Gastroesophageal sphincter (tissue), 4 donors: Measurements from ENCODE around the gene FBXO4. TPM values are rescaled to one million over a fixed set of nuclear protein-coding genes. Genes with fewer than 3 reads are reported as not detected.

Experiments
- ATAC-seq: fragments of 150-250 bp; one replicate; pipeline ENCODE4 v1.9.1; 2016; ENCODE audit warnings: mild to moderate bottlenecking, moderate library complexity
- H3K27ac ChIP-seq, 4 donors: fragments of 200-600 bp; sonication (generic) in 3 of 4; 1 replicate in 3 of 4; 2 replicates in 1 of 4; pipeline ENCODE4 v1.5.1; 2016 to 2019
- H3K27me3 ChIP-seq: fragments of 200-600 bp; sonication (generic); one replicate; pipeline ENCODE4 v1.5.1; 2019
- H3K36me3 ChIP-seq, 2 donors: fragments of 200-600 bp; sonication (generic); one replicate each; pipeline ENCODE4 v1.5.1; 2019; ENCODE audit warnings: control low read depth in 1 of 2
- H3K4me1 ChIP-seq, 3 donors: fragments of 200-600 bp; sonication (generic); 1 replicate in 2 of 3; 2 replicates in 1 of 3; pipeline ENCODE4 v1.5.1; 2016 to 2019; ENCODE audit warnings: control low read depth in 2 of 3
- H3K4me3 ChIP-seq, 2 donors: fragments of 200-600 bp; sonication (generic); one replicate each; pipeline ENCODE4 v1.5.1; 2019; ENCODE audit warnings: mild to moderate bottlenecking in 1 of 2, moderate library complexity in 1 of 2
- H3K9me3 ChIP-seq, 3 donors: fragments of 200-600 bp; sonication (generic); one replicate each; pipeline ENCODE4 v1.5.1; 2017 to 2019; ENCODE audit warnings: control low read depth in 2 of 3
- CTCF ChIP-seq, 4 experiments: fragments of 200-600 bp in 2 of 4; fragments of 450-650 bp in 2 of 4; sonication (generic) in 1 of 4; IDR thresholded peaks; one replicate each; pipeline ENCODE4 v1.5.1; 2017 to 2019; ENCODE audit warnings: antibody characterized with exemption in 4 of 4, mild to moderate bottlenecking in 2 of 4, moderate library complexity in 2 of 4
- EP300 ChIP-seq: sonication (generic); formaldehyde crosslinking; IDR thresholded peaks from one replicate; pipeline ENCODE4 v1.6.1; 2017; ENCODE audit warnings: antibody characterized with exemption, mild to moderate bottlenecking
- POLR2A ChIP-seq, 2 donors: fragments of 450-650 bp; IDR thresholded peaks; one replicate each; pipeline ENCODE4 v1.6.1; 2017; ENCODE audit warnings: antibody characterized with exemption in 2 of 2, mild to moderate bottlenecking in 2 of 2, moderate library complexity in 1 of 2
- POLR2AphosphoS5 ChIP-seq: sonication (generic); formaldehyde crosslinking; IDR thresholded peaks from one replicate; pipeline ENCODE4 v1.6.1; 2017; ENCODE audit warnings: antibody characterized with exemption
- WGBS, 2 donors: methylation state at CpG; one replicate each; pipeline ENCODE4 v1.1.5; 2018; ENCODE audit warnings: low coverage in 1 of 2; 5-methylcytosine and 5-hydroxymethylcytosine counted together
- total RNA-seq, 4 donors: library from RNA; depleted of rRNA; stranded (reverse); fragments of >200 nt; gene quantifications; one replicate each; pipeline ENCODE4 v1.1.0, GENCODE V29; 2016

The FBXO4 gene
- total RNA-seq, 4 donors from 2014 or later: 6.3 to 9.6 (median 7.9) TPM

DNA sequence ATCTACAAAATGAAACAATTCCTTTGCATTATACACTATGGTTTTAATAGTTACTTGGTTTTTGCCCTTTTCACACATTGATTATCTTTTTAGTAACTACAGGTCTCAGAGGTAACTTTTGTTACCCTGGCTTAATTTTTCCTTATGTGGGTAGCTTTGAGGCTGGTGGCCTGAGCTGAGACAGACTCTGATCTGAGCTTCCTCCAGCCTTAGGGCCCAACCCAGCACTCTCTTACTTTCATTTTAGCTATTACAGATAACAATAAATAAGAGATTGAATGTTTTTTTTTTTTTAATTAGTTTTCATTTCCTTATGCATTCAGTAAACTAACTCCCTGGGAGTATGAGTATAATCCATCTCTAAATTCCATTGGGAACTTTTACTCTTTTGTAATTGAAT is 39.8 kb upstream of the FBXO4 start:
- no peak overlapping the region for H3K27ac ChIP-seq
- no peaks in the 10 kb centered on the region for H3K4me1 ChIP-seq
- peaks cover 7% of the 10 kb centered on the region for H3K27me3 ChIP-seq
- no peak for ATAC-seq
- no peaks in the 10 kb centered on the region for H3K9me3 ChIP-seq
- no peak overlapping the region for H3K4me3 ChIP-seq
- TF ChIP-seq POLR2A (IDR thresholded peaks at IDR 0.05): no peak
- no peak for TF ChIP-seq POLR2AphosphoS5
- TF ChIP-seq CTCF (IDR thresholded peaks at IDR 0.05): no peak
- no peak for TF ChIP-seq EP300
- no peaks in the 10 kb centered on the region for H3K36me3 ChIP-seq

DNA sequence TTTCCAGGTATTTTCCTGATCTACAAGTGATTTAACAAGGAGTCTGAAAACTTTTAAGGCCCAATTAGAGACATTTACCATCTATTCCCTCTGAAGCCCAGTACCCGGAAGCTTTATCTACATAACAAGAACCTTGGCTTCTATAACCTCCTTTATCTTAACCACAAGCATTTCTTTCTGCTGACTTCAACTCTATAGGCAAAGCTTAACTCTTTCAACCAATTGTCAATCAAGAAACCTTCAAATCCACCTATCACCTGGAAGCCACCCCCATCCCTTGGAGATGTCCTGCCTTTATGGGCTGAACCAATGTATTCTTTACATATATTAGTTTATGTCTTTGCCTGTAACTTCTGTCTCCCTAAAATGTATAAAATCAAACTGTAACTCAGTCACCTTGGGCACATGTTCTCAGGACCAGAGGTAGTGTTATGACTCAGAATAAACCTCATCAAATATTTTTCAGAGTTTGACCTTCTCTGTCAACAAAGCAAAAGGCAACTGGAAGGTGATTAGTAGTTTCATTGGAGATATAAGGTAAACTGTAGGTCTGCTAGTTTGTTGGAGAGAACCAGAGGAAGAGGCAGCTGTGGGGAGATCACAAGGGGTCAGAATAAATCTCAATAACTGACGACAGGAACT is 33.9 kb upstream of the FBXO4 start:
- Histone ChIP-seq H3K4me3 (no peak overlapping the region), H3K27me3 (peaks cover 31% of the 10 kb centered on the region), H3K4me1 (no peaks in the 10 kb centered on the region), H3K36me3 (no peaks in the 10 kb centered on the region), H3K9me3 (no peaks in the 10 kb centered on the region), H3K27ac (no peak overlapping the region)
- TF ChIP-seq POLR2AphosphoS5: no peak
- TF ChIP-seq EP300: no peak
- TF ChIP-seq CTCF (IDR thresholded peaks at IDR 0.05): no peak
- no peak for TF ChIP-seq POLR2A (IDR thresholded peaks at IDR 0.05)
- ATAC-seq: no peak
- WGBS, 2 donors: 42 to 44% methylated on average over 2 of the region's 2 CpGs

GRCh38 chr5:41892031-41892430 is 33.0 kb upstream of the FBXO4 start:
- Histone ChIP-seq H3K9me3 (no peaks in the 10 kb centered on the region), H3K36me3 (no peaks in the 10 kb centered on the region), H3K4me1 (no peaks in the 10 kb centered on the region), H3K4me3 (no peak overlapping the region), H3K27me3 (peaks cover 40% of the 10 kb centered on the region), H3K27ac (no peak overlapping the region)
- ATAC-seq: no peak
- TF ChIP-seq POLR2A (IDR thresholded peaks at IDR 0.05): no peak
- TF ChIP-seq CTCF (IDR thresholded peaks at IDR 0.05): no peak
- TF ChIP-seq EP300: no peak
- TF ChIP-seq POLR2AphosphoS5: no peak

- H3K36me3 ChIP-seq: no peaks in the 10 kb centered on the region
- H3K27me3 ChIP-seq: peaks cover 34% of the 10 kb centered on the region
- no peaks in the 10 kb centered on the region for H3K4me1 ChIP-seq
- H3K9me3 ChIP-seq: no peaks in the 10 kb centered on the region
- WGBS, 2 donors: 71 to 84% methylated on average over 2 to 3 of the region's 3 CpGs
- TF ChIP-seq POLR2AphosphoS5 (no peak), POLR2A (IDR thresholded peaks at IDR 0.05) (no peak), CTCF (IDR thresholded peaks at IDR 0.05) (no peak), EP300 (no peak)
- no peak overlapping the region for H3K4me3 ChIP-seq
- no peak for ATAC-seq
- no peak overlapping the region for H3K27ac ChIP-seq
Measured at GRCh38 chr5:41893074-41893851, 31.8 kb upstream of the FBXO4 start.

DNA sequence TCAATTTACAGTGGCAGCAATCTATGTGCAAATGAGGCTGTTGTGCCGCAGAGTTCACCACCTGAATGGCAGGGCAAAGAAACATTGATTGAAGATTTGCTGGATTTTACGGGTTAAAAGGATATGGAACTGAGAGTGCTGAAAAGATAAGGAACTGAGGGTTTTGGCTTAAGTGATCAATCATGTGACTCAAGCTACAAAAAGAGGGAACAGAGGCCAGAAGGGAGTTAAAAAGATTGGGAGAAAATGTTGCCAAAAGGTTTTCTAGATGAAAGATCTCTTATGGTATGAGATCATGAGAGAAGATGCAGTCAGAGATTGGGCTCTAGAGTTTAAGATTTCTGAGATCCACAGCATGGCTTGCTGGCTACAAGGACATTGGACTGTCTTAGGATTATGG is 28.9 kb upstream of the FBXO4 start:
- ATAC-seq: no peak
- no peaks in the 10 kb centered on the region for H3K4me1 ChIP-seq
- no peak for TF ChIP-seq EP300
- no peak for TF ChIP-seq POLR2AphosphoS5
- H3K27ac ChIP-seq: no peak overlapping the region
- no peaks in the 10 kb centered on the region for H3K9me3 ChIP-seq
- WGBS, 2 donors: 7 to 16% methylated on average over 2 of the region's 2 CpGs
- H3K4me3 ChIP-seq: no peak overlapping the region
- no peaks in the 10 kb centered on the region for H3K36me3 ChIP-seq
- H3K27me3 ChIP-seq: peaks cover 24% of the 10 kb centered on the region
